ENCODE data around the gene WFS1. TPM values are rescaled to one million over a fixed set of nuclear protein-coding genes. Genes with fewer than 3 reads are reported as not detected.

The WFS1 gene
- total and polyA plus RNA-seq, 9 of the 15 experiments (the other 6 are each of a cell fraction or from before 2014, with no cell fraction given), result 0.01 to 0.29 (median 0.03) TPM; not detected in 5

DNA sequence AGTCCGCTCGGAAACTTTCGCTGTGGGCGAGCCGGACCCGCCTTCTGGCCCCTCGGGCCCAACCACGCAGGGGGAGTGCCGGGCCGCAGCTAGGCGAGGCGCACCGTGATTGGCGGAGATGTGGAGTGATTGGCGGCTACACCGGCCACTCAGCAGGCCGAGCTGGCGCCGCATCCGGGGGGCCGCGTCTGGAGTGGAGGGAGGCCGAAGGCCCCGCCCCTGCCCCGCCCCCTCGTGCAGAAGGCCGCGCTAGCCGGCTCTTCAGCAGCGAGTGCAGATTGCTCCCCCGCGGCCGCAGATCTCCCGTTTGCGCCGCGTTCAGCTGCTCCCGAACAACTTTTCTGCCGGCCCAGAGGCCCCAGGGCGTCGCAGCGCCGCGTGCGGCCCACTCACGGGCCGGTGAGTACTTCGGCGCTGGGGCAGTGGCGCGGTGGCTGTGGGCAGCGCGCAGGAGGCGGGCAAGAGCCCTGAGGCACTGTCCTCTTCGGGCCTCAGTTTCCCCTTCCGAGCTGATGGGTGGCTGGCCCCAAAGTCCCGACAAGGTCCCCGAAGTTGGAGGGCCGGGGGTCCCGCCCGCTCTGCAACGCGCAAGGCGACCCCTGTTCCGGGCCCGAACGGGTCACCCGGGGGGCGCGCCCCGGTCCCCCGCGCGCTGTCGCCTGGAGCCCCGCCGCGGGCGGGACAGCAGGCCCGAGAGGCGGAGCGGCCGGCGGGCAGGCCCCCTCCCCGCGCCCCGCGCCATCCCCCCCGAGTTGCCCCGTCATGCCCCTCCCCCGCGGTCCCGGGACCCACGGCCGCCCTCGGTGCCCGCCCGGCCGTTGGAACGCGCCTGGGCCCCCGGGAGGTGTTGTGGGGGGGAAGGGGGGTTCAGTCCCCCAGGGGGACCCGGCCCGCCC, at the start of gene WFS1 (continued):
- TF ChIP-seq, protein P1, sequence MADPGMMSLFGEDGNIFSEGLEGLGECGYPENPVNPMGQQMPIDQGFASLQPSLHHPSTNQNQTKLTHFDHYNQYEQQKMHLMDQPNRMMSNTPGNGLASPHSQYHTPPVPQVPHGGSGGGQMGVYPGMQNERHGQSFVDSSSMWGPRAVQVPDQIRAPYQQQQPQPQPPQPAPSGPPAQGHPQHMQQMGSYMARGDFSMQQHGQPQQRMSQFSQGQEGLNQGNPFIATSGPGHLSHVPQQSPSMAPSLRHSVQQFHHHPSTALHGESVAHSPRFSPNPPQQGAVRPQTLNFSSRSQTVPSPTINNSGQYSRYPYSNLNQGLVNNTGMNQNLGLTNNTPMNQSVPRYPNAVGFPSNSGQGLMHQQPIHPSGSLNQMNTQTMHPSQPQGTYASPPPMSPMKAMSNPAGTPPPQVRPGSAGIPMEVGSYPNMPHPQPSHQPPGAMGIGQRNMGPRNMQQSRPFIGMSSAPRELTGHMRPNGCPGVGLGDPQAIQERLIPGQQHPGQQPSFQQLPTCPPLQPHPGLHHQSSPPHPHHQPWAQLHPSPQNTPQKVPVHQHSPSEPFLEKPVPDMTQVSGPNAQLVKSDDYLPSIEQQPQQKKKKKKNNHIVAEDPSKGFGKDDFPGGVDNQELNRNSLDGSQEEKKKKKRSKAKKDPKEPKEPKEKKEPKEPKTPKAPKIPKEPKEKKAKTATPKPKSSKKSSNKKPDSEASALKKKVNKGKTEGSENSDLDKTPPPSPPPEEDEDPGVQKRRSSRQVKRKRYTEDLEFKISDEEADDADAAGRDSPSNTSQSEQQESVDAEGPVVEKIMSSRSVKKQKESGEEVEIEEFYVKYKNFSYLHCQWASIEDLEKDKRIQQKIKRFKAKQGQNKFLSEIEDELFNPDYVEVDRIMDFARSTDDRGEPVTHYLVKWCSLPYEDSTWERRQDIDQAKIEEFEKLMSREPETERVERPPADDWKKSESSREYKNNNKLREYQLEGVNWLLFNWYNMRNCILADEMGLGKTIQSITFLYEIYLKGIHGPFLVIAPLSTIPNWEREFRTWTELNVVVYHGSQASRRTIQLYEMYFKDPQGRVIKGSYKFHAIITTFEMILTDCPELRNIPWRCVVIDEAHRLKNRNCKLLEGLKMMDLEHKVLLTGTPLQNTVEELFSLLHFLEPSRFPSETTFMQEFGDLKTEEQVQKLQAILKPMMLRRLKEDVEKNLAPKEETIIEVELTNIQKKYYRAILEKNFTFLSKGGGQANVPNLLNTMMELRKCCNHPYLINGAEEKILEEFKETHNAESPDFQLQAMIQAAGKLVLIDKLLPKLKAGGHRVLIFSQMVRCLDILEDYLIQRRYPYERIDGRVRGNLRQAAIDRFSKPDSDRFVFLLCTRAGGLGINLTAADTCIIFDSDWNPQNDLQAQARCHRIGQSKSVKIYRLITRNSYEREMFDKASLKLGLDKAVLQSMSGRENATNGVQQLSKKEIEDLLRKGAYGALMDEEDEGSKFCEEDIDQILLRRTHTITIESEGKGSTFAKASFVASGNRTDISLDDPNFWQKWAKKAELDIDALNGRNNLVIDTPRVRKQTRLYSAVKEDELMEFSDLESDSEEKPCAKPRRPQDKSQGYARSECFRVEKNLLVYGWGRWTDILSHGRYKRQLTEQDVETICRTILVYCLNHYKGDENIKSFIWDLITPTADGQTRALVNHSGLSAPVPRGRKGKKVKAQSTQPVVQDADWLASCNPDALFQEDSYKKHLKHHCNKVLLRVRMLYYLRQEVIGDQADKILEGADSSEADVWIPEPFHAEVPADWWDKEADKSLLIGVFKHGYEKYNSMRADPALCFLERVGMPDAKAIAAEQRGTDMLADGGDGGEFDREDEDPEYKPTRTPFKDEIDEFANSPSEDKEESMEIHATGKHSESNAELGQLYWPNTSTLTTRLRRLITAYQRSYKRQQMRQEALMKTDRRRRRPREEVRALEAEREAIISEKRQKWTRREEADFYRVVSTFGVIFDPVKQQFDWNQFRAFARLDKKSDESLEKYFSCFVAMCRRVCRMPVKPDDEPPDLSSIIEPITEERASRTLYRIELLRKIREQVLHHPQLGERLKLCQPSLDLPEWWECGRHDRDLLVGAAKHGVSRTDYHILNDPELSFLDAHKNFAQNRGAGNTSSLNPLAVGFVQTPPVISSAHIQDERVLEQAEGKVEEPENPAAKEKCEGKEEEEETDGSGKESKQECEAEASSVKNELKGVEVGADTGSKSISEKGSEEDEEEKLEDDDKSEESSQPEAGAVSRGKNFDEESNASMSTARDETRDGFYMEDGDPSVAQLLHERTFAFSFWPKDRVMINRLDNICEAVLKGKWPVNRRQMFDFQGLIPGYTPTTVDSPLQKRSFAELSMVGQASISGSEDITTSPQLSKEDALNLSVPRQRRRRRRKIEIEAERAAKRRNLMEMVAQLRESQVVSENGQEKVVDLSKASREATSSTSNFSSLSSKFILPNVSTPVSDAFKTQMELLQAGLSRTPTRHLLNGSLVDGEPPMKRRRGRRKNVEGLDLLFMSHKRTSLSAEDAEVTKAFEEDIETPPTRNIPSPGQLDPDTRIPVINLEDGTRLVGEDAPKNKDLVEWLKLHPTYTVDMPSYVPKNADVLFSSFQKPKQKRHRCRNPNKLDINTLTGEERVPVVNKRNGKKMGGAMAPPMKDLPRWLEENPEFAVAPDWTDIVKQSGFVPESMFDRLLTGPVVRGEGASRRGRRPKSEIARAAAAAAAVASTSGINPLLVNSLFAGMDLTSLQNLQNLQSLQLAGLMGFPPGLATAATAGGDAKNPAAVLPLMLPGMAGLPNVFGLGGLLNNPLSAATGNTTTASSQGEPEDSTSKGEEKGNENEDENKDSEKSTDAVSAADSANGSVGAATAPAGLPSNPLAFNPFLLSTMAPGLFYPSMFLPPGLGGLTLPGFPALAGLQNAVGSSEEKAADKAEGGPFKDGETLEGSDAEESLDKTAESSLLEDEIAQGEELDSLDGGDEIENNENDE (IDR thresholded peaks at IDR 0.05; ENCODE audit: low read depth, low read length), result no peak
- no peak for TF ChIP-seq ZNF253 (CRISPR knock-in tag; conservative IDR thresholded peaks at IDR 0.05)
- no peak for TF ChIP-seq GTF2A2 (tag; IDR thresholded peaks at IDR 0.05)
- no peak for TF ChIP-seq NCOA2 (IDR thresholded peaks at IDR 0.05; ENCODE audit: partially characterized antibody in 2 of 2)
- TF ChIP-seq SP1 (CRISPR knock-in tag; IDR thresholded peaks at IDR 0.05), result peak; percentile 43; the same call in 1 of the 2 replicates
- TF ChIP-seq, protein P2, sequence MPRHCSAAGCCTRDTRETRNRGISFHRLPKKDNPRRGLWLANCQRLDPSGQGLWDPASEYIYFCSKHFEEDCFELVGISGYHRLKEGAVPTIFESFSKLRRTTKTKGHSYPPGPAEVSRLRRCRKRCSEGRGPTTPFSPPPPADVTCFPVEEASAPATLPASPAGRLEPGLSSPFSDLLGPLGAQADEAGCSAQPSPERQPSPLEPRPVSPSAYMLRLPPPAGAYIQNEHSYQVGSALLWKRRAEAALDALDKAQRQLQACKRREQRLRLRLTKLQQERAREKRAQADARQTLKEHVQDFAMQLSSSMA (CRISPR knock-in tag; IDR thresholded peaks at IDR 0.05), result no peak
- no peak for TF ChIP-seq SREBF1 (IDR thresholded peaks at IDR 0.05; ENCODE audit: borderline replicate concordance, low read depth, low read length)
- TF ChIP-seq, protein P3, sequence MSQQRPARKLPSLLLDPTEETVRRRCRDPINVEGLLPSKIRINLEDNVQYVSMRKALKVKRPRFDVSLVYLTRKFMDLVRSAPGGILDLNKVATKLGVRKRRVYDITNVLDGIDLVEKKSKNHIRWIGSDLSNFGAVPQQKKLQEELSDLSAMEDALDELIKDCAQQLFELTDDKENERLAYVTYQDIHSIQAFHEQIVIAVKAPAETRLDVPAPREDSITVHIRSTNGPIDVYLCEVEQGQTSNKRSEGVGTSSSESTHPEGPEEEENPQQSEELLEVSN (IDR thresholded peaks at IDR 0.05; ENCODE audit: borderline replicate concordance in 1 of 2, extremely low read depth in 1 of 2, insufficient read depth in 1 of 2, insufficient read length in 1 of 2, low read depth in 1 of 2, low read length in 1 of 2, poor library complexity in 1 of 2, severe bottlenecking in 1 of 2), result peak in 1 of 2 experiments; percentile 43
- no peak for TF ChIP-seq TARDBP (IDR thresholded peaks at IDR 0.05)

All from K562 (cell line).